GM15510 (cell line): ENCODE data around the gene CD27.

Source experiments
- POLR2A ChIP-seq: IDR thresholded peaks from 3 replicates; pipeline ENCODE4 v1.6.1; 2011; ENCODE audit warnings: borderline replicate concordance; ENCODE audit not compliant: insufficient read length; ENCODE audit errors: extremely low read depth

CD27 gene

DNA sequence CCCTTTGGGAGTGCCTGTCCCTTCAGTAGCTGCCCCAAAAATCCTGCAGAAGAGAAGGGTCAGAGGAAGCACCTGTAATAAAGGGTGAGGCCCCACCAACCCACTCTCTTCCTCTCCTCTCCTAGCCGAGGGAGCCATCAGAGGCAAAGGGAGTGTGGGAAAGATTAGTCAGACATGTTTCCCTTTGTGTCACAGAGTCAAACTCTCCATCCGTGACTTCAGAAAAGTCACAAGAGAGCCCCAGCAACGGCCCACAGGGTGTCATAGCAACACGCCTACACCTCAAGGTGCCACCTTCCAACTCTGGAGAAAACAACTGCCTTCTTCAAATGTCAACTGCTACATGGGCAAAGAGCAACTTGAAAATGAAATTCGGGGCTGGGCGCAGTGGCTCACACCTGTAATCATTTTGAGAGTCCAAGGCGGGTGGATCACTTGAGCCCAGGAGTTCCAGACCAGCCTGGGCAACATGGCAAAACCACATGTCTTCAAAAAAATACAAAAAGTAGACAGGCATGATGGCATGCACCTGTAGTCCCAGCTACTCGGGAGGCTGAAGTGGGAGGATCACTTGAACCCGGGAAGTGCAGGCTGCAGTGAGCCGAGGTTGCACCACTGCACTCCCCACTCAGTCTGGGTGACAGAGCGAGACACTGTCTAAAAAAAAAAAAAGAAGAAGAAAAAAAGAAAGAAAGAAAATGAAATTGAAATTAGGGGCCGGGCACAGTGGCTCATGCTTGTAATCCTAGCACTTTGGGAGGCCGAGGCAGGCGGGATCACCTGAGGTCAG, 17.7 kb upstream of the CD27 start:
- TF ChIP-seq POLR2A = no peak

DNA sequence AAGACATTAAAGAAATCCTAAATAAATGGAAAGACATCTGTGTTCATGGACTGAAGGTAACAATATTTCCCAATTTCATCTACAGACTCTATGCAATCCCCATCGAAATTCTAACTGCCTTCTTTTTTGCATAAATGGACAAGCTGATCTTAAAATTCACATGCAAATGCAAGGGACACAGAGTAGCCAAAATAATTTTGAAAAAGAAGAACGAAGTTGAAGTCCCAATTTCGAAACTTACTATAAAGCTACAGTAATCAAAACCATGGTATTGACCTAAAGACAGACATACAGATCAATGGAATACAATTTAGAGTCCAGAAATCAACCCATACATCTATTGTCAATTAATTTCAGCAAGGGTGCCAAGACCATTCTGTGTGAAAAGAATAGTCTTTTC, 16.4 kb upstream of the CD27 start:
- TF ChIP-seq POLR2A = no peak

DNA sequence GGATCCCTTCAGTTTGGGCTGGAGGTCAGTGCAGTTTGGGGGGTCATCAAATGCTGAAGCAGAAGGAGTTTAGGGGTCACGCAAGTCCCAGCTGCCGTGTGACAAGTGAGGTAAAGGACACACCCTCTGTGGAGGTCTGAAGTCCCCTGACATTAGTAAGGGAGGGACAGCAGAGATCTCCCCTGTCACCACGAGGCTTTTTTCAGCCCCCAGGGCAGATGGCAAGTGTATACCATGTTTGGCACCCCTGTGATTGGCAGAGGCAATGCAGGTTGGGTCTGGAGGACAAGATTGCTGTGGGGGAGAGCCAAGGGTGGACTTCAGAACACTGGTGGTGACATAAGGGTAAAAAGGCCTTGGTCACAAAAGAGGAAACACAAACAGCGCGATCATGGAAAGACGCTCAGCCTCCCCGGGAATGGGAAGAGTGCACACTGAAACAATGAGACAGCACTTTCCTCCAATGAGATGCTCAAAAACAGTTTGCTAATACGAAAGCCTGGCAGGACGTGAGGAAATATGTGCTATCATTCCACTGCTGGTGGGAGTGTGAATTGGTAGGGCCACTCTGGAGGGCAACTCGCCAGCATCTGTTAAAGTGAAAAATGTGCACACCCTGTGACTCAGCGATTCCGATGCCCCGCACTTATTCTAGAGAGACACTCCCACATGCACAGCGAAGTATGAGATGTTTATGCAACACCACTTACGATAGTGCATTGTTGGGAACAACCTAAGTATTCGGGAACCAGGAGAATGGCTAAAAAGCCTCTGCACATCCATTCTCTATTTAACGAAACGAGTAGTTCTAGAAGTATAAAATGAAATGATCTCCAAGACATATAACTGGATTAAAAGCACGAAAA, 14.4 kb upstream of the CD27 start:
- TF ChIP-seq POLR2A = no peak

DNA sequence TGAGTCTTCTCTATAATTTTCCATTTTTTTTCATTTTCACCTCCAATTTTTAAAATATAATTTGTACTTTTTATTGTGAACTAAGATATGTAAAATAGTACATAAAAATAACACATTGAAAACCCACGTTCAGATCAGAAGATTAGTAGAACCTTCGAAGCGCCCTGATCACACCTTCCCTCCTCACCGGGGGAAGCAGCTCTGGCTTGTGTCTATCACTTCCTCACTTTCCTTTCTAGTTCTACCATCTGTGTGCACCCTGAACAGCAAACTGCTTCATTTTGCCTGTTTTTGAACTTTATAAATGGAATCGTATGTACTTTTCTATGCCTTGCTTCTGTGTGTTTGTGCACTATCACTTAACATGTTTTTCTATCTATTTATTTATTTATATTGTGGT, 11.8 kb upstream of the CD27 start:
- no peak for TF ChIP-seq POLR2A

DNA sequence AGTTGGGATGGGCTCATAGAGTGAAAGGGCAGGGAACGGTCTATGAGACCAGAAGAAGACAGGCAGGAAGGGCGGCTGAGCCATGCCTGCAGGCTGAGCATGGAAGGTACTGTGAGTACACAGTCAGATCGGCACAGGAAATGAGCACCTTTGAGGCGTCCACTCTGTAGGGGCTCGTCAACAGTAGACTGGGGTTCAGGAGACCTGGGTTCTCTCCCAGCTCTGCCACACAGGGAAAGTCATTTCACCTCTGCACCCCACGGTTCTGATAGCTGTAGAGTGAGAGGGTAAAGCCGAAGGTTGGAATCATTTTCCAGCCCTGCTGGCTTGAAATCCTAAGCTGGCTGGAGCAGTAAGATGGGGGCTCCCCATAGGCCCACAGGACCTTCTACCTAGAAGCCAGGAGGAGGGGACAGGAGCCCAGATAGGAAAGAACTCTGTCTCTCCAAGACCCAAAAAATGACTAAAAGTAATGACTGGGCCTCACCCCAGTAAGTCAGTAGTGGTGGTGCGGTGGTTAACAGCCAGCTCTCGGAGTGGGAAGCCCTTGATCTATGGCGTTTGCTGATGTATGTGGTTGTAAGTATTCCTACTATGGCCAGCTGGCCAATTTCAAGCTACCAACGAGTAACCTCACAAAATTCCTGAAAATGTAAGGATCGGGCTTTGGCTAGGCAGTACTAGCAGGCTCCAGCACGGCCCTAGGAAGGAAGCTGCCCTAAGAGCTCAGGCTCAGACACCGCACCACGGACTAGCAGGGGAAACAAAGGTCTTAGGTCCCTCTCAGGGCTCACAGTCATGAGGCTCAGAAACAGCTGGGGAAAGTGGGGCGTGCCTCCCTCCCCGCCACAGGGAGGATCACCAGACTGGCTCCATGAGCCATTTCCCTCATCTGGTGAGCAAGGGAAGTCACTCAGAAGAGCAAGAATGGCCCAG, 10.3 kb upstream of the CD27 start:
- peak; percentile 24 for TF ChIP-seq POLR2A

DNA sequence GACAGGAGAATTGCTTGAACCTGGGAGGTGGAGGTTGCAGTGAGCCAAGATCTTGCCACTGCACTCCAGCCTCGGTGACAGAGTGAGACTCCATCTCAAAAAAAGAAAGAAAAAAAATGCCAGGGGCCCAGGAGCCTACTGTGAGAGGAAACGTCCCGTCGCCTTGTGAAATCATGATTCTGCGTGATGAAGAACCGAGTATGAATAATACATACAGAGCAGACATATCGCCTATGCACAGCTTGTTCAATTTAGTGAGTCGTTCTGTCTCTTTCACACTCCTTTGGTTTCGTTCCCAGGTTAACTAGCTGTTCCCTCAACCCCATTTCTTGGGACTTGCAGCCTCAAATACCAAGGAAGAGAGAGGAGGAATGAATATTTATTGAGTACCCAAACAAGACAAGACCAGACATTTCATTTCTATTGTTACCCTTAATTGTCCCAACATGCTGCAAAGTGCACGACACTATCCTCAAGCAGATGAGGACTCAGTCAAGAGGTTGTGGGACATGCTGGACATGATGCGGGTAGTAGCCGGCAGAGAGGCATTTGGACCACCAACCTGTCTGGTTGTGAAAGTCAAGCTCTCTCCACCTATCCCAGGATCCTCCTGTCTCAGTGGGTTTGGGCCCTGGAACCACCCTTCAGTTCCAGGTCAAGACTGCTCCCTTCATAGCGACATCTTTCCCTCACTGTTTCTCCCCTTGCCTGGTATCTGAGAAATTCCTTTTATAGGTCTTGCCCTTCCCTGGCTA, 8.6 kb upstream of the CD27 start:
- TF ChIP-seq POLR2A = no peak

DNA sequence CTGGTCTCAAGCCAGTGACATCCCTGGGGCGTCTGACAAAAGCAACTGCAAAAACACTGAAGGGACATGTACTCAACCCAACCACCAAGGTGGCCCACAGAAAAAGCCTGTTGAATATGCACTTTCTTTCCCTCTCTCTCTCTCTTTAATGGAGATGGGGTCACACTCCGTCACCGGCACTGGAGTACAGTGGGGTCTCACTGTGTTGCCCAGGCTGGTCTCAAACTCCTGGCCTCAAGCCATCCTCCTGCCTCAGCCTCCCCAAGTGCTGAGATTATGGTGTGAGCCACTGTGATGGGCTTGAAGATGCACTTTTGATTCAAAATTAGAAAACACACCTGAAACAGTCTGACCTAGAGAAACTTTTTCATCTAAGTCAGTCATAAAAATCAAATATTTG, 7.2 kb upstream of the CD27 start:
- no peak for TF ChIP-seq POLR2A

DNA sequence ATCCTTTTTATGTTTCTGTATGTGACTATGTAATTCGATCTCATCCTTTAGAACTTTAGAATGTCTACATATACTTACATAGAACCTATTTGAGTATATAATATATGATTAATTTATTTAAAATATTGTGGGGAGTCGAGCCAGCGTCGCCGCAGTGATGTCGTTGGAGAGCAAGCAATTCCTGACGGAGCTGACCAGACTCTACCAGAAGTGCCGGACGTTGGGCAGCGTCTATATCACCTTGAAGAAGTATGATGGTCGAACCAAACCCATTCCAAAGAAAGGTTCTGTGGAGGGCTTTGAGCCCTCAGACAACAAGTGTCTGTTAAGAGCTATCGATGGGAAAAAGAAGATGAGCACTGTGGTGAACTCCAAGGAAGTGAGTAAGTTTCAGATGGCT, 6.4 kb upstream of the CD27 start:
- no peak for TF ChIP-seq POLR2A

DNA sequence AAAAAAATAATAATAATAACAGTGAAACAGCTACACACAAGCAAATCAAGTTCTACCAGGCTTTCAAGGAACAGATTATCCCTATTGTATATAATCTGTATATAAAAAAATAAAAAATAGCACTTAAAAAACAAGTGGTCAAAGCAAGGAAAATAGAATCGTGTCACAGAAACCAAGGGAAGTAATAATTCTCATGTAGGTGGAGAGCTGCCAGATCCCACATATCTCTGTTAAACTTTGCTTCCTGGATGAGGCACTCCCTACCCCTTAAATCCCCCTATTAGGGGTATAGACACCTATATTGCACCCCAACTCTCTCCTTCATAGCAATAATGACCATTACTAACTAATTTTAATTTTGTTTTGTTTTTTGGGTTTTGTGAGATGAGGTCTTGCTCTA, 4.4 kb upstream of the CD27 start:
- TF ChIP-seq POLR2A = no peak

DNA sequence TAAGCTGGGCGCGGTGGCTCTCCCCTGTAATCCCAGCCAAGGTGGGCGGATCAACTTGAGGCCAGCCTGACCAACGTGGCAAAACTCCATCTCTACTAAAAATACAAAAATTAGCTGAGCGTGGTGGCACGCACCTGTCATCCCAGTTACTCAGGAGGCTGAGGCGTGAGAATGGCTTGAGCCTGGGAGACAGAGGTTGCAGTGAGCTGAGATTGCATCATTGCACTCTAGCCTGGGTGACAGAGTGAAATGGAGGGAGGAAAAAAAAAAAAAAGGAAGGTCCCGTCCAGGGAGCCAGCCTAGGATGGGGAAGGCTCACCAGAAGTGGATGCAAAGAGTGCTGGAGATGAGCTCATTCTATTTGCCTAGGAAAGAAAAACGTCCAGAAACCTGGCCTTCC, 1.9 kb upstream of the CD27 start:
- no peak for TF ChIP-seq POLR2A

DNA sequence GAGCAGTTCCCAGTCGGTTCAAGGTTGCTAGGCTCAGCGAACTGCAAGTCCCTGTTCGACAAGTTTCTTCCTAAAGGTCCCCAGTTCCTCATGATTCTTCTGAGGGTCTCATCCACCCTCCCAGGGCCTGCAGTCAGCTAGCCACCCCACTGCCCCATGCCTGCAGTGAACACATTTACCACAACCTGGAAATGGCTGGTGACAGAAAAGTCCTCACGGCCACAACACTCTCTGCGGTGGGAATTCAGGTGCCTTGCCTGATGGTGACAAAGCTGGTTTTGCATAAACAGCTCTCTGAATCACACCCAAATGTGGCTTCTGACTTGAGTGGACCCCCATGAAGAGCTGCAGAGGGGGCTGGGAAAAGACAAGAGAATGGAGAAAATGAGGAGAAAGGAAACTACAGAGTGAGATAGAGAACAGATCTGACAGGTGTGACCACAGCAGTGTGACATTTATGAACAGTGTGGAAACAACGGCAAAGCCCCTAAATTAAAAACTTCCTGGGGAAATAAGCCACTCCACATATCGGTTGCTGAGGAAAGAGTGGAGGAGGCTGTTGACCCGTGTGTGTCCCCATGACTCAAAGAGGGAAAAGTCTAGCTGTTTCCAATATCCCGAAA, 1.3 kb upstream of the CD27 start:
- TF ChIP-seq POLR2A = peak; percentile 52

DNA sequence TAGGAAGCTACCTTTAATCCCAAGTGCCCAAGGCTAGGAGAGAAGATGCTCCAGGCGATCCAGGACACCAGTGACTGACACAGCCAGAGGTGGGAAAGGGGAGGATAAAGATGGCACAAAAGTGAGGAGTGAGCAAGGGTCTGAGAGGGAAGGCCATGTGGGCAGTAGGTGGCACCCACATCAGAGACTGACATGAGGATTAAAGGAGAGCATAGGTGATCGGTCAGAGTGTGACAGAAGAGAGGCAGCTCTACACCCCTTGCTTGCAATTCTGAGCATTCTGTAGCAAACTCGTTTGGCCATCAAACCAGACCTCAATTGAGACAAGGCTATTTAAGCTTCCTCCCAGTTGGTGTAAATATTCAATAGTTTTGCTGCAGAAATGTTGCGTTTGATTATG, 724 bp upstream of the CD27 start:
- peak; percentile 37 for TF ChIP-seq POLR2A

DNA sequence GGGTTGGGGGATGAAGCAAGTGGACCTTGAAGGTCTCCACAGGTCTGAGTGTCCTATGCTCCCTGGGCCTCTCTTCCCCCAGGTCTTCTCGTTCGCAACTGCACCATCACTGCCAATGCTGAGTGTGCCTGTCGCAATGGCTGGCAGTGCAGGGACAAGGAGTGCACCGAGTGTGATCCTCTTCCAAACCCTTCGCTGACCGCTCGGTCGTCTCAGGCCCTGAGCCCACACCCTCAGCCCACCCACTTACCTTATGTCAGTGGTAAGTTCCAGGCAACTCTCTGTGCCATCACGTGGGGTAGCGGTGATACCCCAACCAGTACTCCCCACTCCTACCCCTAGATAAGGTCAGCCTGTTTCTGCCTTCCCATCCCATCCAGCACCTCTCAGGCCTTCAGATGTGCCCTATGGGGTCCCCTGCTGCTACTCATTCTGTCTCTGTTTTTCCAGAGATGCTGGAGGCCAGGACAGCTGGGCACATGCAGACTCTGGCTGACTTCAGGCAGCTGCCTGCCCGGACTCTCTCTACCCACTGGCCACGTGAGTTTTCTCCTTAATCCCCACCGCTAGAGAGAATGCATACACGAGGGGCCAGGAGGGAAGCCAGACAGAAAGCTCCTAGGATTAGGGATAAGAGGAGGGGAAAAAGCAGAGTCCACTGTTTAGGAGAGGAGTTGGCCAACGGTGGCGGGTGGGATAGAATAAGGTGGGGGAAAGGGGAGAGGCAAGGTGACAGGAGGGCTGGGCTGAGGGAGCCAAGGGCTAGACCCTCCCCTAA, 5.5 kb downstream of the CD27 start:
- no peak for TF ChIP-seq POLR2A
